Loucy (cell line): ENCODE measurements around the gene LAMA5.

Source experiments
- EZH2phosphoT487 ChIP-seq: fragments of 200-600 bp; IDR thresholded peaks from 2 replicates; pipeline ENCODE4 v1.6.1; 2018; ENCODE audit warnings: antibody characterized with exemption, mild to moderate bottlenecking, moderate library complexity, borderline replicate concordance
- TF ChIP-seq, protein P1 (sequence below): fragments of 200-600 bp; sonication (generic); conservative IDR thresholded peaks from 2 replicates; pipeline ENCODE4 v1.5.1; 2014; ENCODE audit warnings: mild to moderate bottlenecking, antibody characterized with exemption, low read length

DNA sequence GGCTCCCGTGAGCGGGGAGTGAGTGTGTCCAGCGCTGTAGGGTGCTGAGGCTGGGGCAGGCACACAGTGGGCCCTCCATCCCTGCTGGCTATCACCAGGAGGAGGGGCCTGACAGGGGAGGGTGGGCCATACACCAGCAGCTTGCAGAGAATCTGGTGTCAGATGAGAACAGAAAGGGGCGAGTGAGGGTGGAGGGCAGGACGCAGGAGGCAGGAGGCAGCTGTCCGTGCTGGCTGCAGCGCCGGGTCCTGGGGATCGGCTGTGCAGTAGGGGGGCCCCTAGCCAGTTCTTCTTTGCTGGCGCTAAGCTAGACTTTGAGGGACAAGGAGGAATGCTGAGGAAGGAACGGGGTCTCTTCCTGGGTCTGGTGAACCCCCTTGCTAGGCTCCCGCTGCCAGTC lies 41.5 kb upstream of the LAMA5 start:
- TF ChIP-seq, protein P1, sequence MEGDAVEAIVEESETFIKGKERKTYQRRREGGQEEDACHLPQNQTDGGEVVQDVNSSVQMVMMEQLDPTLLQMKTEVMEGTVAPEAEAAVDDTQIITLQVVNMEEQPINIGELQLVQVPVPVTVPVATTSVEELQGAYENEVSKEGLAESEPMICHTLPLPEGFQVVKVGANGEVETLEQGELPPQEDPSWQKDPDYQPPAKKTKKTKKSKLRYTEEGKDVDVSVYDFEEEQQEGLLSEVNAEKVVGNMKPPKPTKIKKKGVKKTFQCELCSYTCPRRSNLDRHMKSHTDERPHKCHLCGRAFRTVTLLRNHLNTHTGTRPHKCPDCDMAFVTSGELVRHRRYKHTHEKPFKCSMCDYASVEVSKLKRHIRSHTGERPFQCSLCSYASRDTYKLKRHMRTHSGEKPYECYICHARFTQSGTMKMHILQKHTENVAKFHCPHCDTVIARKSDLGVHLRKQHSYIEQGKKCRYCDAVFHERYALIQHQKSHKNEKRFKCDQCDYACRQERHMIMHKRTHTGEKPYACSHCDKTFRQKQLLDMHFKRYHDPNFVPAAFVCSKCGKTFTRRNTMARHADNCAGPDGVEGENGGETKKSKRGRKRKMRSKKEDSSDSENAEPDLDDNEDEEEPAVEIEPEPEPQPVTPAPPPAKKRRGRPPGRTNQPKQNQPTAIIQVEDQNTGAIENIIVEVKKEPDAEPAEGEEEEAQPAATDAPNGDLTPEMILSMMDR, result no peak
- no peak for TF ChIP-seq EZH2phosphoT487
